ENCODE data around the gene IGHMBP2. TPM values are rescaled to one million over a fixed set of nuclear protein-coding genes. Genes with fewer than 3 reads are reported as not detected.

Gene IGHMBP2
- total RNA-seq, 1 donor from 2014 or later = 30.8 TPM

DNA sequence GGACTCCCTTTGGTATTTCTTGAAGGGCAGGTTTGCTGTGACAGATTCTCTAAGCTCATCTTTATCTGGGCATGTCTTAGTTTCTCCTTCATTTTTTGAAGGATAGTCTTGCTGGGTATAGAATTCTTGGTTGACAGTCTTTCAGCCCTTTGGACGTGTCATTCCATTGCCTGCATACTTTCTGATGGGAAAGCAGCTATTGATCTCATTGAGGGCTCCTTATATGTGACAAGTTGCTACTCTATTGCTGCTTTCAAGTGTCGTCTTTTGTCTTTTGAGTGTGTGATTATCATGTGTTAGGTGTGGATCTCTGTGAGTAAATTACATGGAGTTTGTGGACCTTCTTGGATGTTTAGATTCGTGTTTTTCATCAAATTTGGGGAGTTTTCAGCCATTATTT, 21.9 kb downstream of the IGHMBP2 start:
- Mint-ChIP-seq H3K4me3 (ENCODE audit: unreplicated experiment) (no peak overlapping the region), H3K27ac (ENCODE audit: unreplicated experiment) (no peak overlapping the region), H3K4me1 (ENCODE audit: low read depth, unreplicated experiment) (peaks cover 4% of the 10 kb centered on the region), H3K27me3 (ENCODE audit: unreplicated experiment) (no peaks in the 10 kb centered on the region), H3K9me3 (ENCODE audit: unreplicated experiment) (peaks cover 9% of the 10 kb centered on the region), H3K36me3 (ENCODE audit: unreplicated experiment) (peaks cover 45% of the 10 kb centered on the region)
- no peak for DNase-seq
- TF ChIP-seq, protein P1, sequence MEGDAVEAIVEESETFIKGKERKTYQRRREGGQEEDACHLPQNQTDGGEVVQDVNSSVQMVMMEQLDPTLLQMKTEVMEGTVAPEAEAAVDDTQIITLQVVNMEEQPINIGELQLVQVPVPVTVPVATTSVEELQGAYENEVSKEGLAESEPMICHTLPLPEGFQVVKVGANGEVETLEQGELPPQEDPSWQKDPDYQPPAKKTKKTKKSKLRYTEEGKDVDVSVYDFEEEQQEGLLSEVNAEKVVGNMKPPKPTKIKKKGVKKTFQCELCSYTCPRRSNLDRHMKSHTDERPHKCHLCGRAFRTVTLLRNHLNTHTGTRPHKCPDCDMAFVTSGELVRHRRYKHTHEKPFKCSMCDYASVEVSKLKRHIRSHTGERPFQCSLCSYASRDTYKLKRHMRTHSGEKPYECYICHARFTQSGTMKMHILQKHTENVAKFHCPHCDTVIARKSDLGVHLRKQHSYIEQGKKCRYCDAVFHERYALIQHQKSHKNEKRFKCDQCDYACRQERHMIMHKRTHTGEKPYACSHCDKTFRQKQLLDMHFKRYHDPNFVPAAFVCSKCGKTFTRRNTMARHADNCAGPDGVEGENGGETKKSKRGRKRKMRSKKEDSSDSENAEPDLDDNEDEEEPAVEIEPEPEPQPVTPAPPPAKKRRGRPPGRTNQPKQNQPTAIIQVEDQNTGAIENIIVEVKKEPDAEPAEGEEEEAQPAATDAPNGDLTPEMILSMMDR (IDR thresholded peaks at IDR 0.05; ENCODE audit: partially characterized antibody, unreplicated experiment) = no peak

DNA sequence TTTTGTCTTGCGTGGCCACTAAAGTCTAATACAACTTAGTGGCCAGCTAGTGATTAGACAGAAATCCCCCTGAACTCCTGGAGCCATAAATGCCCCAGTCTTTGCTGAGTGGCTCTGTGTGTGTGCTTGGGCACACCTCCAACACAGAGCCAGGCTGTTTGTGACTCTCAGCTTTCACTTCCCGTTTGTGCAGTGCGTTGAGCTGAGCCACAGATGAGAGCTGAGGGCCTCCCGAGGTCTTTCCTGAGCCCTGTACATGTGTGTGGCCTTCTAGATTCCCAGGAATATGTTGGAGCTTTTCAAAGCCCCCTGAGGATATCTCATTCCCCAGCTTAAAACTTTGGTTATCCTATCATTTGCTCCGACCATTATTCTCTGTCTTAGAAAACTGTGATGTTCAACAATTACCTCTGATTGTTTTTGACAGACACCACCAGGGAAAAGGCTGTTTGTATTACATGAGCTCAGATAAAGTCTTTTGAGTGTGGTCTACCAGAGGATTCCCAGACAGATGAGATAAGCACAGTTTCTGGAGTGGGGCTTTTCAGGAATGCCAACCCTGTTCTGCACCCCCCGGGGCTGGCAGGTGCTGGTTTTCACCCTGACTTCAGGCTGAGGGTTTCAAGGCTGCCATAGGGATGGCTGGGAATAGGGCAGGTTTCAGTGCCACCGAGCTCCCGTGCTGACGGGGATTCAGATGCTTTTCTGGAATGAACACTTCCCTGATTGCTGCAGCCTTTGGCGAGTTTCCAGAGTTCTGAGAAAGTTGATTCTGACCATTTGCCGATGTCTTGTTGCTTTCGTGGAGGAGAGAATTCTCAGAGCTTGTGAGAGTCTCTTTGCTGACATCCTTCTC, 23.8 kb downstream of the IGHMBP2 start:
- Mint-ChIP-seq H3K4me3 (ENCODE audit: unreplicated experiment) (no peak overlapping the region), H3K4me1 (ENCODE audit: low read depth, unreplicated experiment) (peaks cover 4% of the 10 kb centered on the region), H3K27ac (ENCODE audit: unreplicated experiment) (no peak overlapping the region), H3K9me3 (ENCODE audit: unreplicated experiment) (peaks cover 11% of the 10 kb centered on the region), H3K27me3 (ENCODE audit: unreplicated experiment) (peaks cover 6% of the 10 kb centered on the region), H3K36me3 (ENCODE audit: unreplicated experiment) (peaks cover 45% of the 10 kb centered on the region)
- TF ChIP-seq, protein P1 (IDR thresholded peaks at IDR 0.05; ENCODE audit: partially characterized antibody, unreplicated experiment) = no peak
- DNase-seq = no peak

DNA sequence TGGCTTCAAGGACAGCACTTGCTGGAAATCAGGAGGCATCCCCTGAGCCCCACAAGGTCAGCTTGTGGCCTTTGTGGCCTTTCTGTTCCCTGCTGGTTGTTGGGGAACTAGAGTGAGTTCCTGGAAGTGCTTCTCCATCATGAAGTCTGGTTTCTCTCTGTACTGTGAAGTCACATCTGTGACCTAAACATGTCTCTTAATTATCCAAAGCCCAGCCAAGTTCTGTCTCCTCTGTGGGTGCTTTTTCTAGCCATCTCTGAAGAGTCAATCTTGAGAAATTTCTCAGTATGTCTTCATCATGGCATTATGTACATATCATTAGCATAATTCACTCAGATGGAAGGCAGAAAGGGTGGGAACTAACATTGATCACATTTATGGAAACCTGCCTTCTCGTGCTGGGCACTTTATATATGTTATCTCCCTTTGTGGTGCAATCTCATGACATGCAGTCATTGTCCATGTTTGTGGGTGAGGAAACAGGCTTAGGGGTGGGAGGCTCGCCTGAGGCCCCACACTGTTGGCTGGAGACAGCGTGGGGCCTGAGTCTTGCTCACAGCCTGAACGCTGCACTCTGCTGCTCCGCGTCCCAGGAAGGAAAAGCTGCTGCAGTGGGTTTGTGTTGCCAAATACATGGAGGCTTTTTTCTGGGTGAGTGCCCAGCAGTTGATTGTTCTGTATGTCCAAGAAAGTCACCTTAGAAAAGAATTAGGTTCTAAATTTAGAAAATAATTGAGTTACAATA, 24.6 kb downstream of the IGHMBP2 start:
- H3K27me3 Mint-ChIP-seq (ENCODE audit: unreplicated experiment) = peaks cover 8% of the 10 kb centered on the region
- H3K9me3 Mint-ChIP-seq (ENCODE audit: unreplicated experiment) = peaks cover 11% of the 10 kb centered on the region
- H3K36me3 Mint-ChIP-seq (ENCODE audit: unreplicated experiment) = peaks cover 39% of the 10 kb centered on the region
- H3K4me1 Mint-ChIP-seq (ENCODE audit: low read depth, unreplicated experiment) = peaks cover 4% of the 10 kb centered on the region
- no peak overlapping the region for H3K4me3 Mint-ChIP-seq (ENCODE audit: unreplicated experiment)
- no peak overlapping the region for H3K27ac Mint-ChIP-seq (ENCODE audit: unreplicated experiment)
- DNase-seq = no peak
- TF ChIP-seq, protein P1 (IDR thresholded peaks at IDR 0.05; ENCODE audit: partially characterized antibody, unreplicated experiment) = no peak

DNA sequence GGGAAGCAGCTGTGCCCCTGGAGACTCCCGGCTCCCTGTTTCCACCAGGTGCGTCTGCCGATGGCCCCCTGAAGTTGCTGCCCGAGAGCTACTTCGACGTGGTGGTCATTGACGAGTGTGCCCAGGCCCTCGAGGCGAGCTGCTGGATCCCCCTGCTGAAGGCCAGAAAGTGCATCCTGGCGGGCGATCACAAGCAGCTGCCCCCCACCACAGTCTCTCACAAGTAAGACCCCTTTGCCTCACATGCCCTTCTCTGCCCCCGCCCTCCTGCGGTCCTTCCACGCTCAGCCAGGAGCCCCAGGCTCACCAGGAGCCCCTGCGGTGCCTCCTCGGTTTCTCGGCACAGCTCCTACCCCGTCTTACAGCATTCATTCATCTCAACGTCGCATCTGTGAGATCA, 25.4 kb downstream of the IGHMBP2 start:
- peaks cover 8% of the 10 kb centered on the region for H3K27me3 Mint-ChIP-seq (ENCODE audit: unreplicated experiment)
- H3K36me3 Mint-ChIP-seq (ENCODE audit: unreplicated experiment) = peaks cover 31% of the 10 kb centered on the region
- TF ChIP-seq, protein P1 (IDR thresholded peaks at IDR 0.05; ENCODE audit: partially characterized antibody, unreplicated experiment) = no peak
- peaks cover 11% of the 10 kb centered on the region for H3K9me3 Mint-ChIP-seq (ENCODE audit: unreplicated experiment)
- DNase-seq = no peak
- H3K27ac Mint-ChIP-seq (ENCODE audit: unreplicated experiment) = no peak overlapping the region
- H3K4me3 Mint-ChIP-seq (ENCODE audit: unreplicated experiment) = no peak overlapping the region
- H3K4me1 Mint-ChIP-seq (ENCODE audit: low read depth, unreplicated experiment) = no peaks in the 10 kb centered on the region
